ENCODE measurements around the gene SPDEF. TPM values are rescaled to one million over a fixed set of nuclear protein-coding genes. Genes with fewer than 3 reads are reported as not detected.
A peak's percentile ranks its signal among the peaks of the same experiment; 100 is the strongest.

SPDEF gene
- total RNA-seq, 4 donors from 2014 or later: 25.0 to 45.9 (median 32.3) TPM

DNA sequence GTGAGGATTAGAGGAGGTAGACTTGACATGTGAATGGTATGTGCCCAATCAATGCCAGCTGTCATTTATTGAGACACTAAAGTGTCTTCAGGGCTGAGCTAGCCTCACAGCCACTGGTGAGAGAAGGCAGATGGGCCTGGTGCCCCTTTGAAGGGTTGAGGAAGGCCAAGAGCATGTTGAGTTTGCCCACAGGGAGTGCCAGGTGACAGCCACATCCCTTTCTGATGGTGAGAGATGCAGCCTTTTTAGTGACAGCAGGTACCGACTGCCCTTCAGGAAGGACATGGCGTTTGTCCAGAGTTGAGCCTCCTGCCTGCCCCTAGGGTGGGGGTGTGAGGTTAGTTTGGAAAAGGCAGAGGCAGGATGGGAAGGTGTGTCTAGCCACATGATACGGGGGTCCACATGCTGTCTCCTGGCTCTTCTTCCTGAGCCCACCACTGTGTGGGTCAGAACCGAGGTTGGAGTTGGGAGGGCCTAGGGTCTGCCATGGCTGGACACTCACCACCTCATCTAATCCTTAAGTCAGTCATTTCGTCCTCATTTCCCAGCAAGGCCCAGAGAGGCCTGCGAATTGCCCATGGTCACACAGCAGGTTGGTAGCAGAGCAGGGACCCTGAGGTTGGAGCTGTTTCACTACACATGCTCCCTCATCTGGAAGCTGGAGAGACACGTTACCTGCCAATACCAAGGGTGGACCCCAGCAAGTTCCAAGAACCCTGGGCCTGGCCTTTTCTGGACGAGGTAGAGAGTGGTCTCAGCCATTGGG, 32.5 kb downstream of the SPDEF start:
- 90% methylated on average over 8 of the region's 8 CpGs for WGBS
- Histone ChIP-seq H3K4me3 (no peak overlapping the region), H3K36me3 (no peaks in the 10 kb centered on the region), H3K9me3 (no peaks in the 10 kb centered on the region), H3K27ac (no peak overlapping the region), H3K27me3 (no peaks in the 10 kb centered on the region), H3K4me1 (peaks cover 11% of the 10 kb centered on the region)
- no peak for TF ChIP-seq POLR2A (IDR thresholded peaks at IDR 0.05)
- no peak for TF ChIP-seq EP300 (IDR thresholded peaks at IDR 0.05)
- no peak for TF ChIP-seq POLR2AphosphoS5 (IDR thresholded peaks at IDR 0.05)
- no peak for TF ChIP-seq CTCF (IDR thresholded peaks at IDR 0.05)
- DNase-seq (ENCODE audit: low spot score in 2 of 2): peak in 1 of 2 donors; percentile 47

GRCh38 chr6:34522761-34523160, 33.4 kb downstream of the SPDEF start:
- Histone ChIP-seq H3K36me3 (no peaks in the 10 kb centered on the region), H3K27me3 (no peaks in the 10 kb centered on the region), H3K9me3 (no peaks in the 10 kb centered on the region), H3K4me3 (no peak overlapping the region), H3K4me1 (peaks cover 11% of the 10 kb centered on the region), H3K27ac (no peak overlapping the region)
- TF ChIP-seq EP300 (IDR thresholded peaks at IDR 0.05) (no peak), CTCF (IDR thresholded peaks at IDR 0.05) (no peak), POLR2A (IDR thresholded peaks at IDR 0.05) (no peak), POLR2AphosphoS5 (IDR thresholded peaks at IDR 0.05) (no peak)
- DNase-seq (ENCODE audit: low spot score in 2 of 2): peak in 1 of 2 donors; percentile 45
- WGBS: 90% methylated on average over 10 of the region's 10 CpGs

DNA sequence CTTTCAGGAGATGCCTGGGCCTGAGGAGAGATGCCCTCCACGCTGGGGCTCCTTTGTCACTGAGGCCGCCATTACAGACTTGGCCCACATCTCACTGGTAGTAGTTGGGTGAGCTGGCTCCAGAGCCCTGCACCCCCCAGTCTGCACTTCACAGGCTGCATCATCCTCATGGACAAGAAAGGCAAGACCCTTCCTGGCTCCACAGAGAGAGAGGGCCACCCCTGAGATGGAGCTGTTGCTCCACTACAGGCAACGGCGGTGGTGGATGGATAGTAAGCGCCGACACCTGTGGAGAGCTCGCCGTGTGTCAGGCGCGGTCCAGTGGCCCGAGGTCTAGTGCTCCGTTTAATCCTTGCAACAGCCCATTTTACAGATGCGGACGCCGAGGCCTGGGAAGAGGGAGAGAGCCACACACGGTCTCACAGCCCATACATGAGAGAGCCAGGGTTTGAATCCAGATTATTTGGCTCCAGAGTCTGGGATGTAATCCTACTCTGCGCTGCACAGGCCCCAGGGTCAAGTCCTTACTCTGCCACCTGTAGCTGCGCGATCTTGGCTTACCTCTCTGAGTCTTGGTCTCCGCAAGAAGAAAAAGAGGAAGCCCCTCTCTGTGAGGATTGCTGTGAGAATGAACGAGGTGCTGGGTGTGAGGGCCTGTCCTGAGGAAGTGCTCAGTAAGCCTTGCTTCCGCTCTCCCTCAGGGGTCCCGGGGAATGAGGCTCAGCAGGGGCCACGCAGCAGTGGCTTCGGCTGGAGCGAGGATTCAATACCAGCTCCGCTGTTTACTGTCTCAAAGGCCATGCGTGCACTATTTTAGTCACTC, 34.5 kb downstream of the SPDEF start:
- Histone ChIP-seq H3K4me1 (peaks cover 5% of the 10 kb centered on the region), H3K27ac (no peak overlapping the region), H3K4me3 (no peak overlapping the region), H3K9me3 (no peaks in the 10 kb centered on the region), H3K36me3 (no peaks in the 10 kb centered on the region), H3K27me3 (peaks cover 4% of the 10 kb centered on the region)
- TF ChIP-seq EP300 (IDR thresholded peaks at IDR 0.05): no peak
- no peak for TF ChIP-seq POLR2A (IDR thresholded peaks at IDR 0.05)
- no peak for TF ChIP-seq POLR2AphosphoS5 (IDR thresholded peaks at IDR 0.05)
- TF ChIP-seq CTCF (IDR thresholded peaks at IDR 0.05): no peak
- whole genome bisulfite sequencing: 91% methylated on average over 24 of the region's 28 CpGs
- peak in 1 of 2 donors; percentile 36 for DNase-seq (ENCODE audit: low spot score in 2 of 2)

GRCh38 chr6:34520645-34521462, 35.3 kb downstream of the SPDEF start:
- Histone ChIP-seq H3K4me1 (no peaks in the 10 kb centered on the region), H3K27me3 (peaks cover 10% of the 10 kb centered on the region), H3K4me3 (no peak overlapping the region), H3K36me3 (no peaks in the 10 kb centered on the region), H3K9me3 (no peaks in the 10 kb centered on the region), H3K27ac (no peak overlapping the region)
- 86% methylated on average over 24 of the region's 24 CpGs for WGBS
- no peak for TF ChIP-seq POLR2AphosphoS5 (IDR thresholded peaks at IDR 0.05)
- no peak for TF ChIP-seq POLR2A (IDR thresholded peaks at IDR 0.05)
- TF ChIP-seq EP300 (IDR thresholded peaks at IDR 0.05): no peak
- TF ChIP-seq CTCF (IDR thresholded peaks at IDR 0.05): no peak
- DNase-seq (ENCODE audit: low spot score in 2 of 2): peak in 1 of 2 donors; percentile 55

Data from suprapubic skin (tissue), 4 donors.